Measurements from ENCODE around the gene SLC35A3.
"Not testable (repeated sequence)": the region's sequence is repeated elsewhere in the genome, so short reads cannot be mapped to it uniquely, and the experiment has no call there.

Gene SLC35A3

DNA sequence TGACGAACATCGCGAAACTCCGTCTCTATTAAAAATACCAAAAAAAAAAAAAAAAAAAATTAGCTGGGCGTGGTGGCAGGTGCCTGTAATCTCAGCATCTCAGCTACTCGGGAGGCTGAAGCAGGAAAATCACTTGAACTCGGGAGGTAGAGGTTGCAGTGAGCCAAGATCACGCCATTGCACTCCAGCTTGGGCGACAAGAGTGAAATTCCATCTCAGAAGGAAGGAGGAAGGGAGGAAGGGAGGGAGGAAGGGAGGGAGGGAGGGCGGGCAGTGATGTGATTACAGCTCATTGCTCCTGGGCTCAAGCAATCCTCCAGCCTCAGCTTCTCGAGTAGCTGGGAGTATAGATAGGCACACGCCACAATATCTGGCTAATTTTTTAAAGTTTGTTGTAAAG is 7.5 kb downstream of the SLC35A3 start:
- not testable (repeated sequence) for DNase-seq

DNA sequence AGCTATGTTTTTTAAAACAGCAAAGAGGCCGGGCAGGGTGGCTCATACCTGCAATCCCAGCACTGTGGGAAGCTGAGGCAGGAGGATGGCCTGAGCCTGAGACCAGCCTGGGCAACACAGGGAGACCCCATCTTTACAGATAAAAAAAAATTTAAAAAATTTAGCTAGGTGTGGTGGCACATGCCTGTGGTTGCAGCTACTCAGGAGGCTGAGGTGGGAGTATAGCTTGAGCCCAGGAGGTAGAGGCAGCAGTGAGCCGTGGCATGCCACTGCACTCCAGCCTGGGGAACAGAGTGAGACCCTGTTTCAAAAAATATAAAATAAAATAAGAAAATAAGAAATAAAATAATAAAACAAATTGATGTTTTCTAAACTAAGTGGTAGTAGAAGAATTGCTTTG is 8.4 kb downstream of the SLC35A3 start:
- no peak for DNase-seq

DNA sequence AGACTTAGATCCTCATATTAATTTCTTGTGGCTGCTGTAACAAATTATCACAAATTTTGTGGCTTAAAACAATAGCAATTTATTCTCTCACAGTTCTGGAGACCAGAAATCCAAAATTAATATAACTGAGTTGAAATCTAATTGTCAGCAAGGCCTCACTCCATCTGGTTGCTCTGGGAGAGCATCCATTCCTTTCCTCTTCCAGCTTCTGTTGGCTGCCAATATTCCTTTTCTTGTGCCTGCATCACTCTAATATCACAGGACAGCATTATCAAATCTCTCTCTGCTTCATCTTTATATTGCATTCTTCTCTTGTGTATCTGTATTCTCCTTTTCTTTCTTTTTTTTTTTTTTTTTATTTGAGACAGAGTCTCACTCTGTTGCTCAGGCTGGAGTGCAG is 9.3 kb downstream of the SLC35A3 start:
- no peak for DNase-seq

DNA sequence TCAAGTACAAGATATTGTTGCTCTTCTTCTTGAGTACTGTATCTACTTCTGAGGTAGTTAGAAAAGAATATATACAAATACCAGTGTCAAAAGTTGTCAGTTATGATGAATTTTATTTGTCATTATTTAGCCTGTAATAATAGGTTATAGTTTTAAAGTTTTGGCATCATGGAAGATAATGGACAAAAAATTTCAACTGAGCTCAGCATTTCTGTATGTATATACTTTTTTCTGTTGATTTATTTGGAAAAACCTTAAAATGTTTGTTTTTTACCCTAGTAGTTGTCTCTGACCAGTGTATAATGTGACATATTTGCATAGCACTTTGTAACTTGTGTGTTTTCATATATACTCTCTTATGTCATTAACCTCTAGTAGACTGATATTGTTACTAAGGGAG is 11.1 kb downstream of the SLC35A3 start:
- DNase-seq, result no peak

DNA sequence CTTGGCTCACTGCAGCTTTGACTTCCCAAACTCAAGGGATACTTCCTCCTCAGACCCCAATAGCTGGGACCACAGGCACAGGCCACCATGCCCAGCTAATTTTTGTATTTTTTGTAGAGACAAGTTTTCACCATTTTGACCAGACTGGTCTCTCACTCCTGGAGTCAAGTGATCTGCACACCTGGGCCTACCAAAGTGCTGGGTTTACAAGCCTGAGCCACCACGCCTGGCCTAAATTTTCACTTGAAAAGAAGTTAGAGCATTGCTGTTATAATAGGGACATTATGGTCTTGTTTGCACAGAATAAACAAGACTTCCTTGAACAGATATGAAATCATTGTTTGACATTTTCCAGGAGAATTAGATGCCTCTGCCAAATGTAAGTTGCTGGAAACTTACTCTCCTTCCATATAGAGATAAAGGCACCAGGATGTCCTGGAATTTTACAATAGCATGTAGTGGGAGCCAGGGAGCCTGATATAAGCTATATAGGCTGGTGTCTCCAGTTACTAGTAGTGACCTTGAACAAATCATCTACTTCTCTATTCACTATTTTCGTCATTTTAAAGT is 16.9 kb downstream of the SLC35A3 start:
- DNase-seq, result no peak

DNA sequence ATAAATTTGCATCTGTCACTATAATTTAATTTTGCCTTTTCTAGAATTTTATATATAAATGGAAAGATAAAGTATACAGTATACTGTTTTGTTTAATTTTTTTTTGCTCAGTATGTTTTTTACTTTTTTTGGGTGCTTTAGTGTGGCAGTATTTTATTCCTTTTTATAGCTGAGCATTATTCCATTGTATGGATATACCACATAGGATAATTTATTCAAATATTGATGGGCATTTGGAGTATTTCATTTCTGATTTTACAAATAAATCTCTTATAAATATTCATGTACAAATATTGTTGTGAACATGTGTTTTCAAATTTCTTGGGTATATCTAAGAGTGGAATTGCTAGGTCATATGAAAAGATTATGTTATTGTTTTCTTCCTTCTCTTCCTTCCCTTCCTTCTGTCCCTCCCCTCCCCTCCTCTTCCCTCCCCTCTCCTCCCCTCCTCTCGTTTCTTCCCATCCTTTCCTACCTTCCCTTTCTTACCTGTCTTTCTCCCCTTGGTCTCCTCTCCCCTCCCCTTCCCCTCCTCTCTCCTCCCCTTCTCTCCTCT is 18.5 kb downstream of the SLC35A3 start:
- DNase-seq, result no peak

DNA sequence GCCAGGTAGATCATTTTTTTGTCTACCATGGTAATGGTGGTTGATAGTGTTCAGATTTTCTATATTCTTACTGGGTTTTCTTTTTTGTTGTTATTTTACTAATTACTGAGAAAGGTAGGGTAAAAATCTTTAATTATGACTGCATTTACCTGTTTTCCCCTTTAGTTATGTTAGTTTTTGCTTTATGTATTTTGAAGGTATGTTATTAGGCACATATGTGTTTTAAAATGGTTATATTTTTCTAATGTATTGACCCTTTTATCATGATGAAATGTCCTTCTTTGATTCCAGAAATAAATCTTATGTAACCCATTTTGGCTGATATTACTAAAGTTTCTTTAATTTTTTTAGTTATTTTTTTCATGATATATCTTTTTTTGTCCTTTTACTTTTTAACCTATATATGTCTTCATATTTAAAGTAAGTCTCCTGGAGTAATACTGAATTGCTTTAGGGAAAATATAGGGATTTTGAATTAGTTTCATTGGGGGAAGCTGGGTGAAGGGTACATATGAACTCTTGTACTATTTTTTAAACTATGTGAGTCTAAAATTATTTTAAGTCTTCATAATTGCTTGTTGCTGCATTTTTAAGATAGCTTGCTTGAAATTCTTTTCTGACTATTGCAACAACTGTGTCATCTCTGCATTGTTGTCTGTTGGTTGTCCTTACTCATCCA is 22.4 kb downstream of the SLC35A3 start:
- no peak for DNase-seq

DNA sequence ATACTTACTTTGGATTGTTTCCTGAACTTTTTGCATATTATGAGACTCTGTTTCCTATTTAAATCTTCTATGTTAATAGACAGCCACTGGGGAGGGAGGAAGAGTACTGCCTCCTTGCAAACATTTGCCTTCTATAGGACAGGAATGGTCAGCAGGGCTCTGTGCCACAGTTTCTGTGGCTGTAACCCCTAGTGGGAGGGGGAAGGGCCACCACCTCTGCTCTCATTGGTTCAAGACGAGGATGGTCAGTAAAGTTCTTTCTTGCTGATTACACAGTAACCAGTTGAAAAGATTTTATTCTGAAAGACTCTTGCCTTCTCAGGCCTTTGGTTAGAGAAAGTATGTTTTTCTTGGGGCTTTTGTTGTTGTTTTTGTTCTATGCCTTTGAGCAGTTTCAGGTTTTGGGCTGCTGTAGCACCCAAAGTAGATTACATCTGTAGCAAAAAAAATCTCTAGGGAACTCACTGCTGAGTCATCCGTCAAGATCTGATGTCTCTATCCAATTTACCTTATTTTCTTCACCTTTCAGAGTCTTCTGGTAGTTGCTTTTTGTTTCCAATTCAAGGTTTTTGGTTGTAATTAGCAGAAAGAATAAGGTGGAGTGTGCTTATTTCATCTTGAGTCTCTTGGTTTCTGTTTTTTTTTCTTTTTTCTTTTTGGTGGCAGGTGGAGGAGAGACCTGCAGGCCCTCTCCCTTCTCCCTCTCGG is 23.1 kb downstream of the SLC35A3 start:
- DNase-seq, result no peak

DNA sequence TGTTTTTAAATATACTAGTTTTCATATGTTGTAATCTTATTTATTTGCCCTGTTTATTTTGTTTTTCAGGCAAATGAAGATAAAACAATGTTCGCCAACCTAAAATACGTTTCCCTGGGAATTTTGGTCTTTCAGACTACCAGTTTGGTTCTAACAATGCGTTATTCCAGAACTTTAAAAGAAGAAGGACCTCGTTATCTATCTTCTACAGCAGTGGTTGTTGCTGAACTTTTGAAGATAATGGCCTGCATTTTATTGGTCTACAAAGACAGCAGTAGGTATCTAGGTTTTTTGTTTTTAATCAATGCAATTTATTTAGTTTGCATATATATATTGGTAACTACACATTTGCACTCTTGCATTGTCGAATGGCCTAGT is 23.7 kb downstream of the SLC35A3 start:
- DNase-seq, result no peak

DNA sequence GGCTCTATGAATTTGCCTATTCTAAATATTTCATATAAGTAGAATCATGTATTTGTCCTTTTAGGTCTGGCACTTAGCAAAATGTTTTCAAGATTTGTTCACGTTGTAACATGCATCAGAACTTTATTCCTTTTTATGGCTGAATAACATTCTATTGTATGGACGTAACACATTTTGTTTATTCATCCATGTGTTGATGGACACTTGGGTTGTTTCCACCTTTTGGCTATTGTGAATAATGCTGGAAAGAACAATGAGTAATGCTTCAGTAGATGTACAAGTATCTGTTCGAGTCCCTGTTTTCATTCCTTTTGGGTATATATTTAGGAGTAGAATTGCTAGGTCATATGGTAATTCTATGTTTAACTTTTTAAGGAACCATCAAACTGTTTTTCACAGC is 24.7 kb downstream of the SLC35A3 start:
- DNase-seq, result no peak

DNA sequence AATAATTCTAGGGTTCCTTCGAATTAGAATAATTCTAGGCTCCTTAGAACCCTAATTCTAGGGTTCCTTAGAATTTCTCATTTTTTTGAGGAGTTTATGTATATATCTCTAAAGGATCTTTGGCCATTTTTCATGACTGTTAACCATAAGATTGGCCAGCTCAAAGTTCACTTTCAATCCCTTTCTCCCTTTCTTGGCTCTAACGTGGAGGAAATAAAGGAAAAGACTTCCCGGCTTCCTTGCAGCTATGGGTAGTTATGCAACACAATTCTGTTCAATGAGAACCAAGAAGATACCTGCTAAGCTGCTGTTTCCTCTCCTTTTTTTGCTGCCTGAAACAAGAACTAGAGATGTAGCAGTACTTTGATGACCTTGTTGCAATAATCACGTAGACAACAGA is 27.2 kb downstream of the SLC35A3 start:
- DNase-seq, result no peak

DNA sequence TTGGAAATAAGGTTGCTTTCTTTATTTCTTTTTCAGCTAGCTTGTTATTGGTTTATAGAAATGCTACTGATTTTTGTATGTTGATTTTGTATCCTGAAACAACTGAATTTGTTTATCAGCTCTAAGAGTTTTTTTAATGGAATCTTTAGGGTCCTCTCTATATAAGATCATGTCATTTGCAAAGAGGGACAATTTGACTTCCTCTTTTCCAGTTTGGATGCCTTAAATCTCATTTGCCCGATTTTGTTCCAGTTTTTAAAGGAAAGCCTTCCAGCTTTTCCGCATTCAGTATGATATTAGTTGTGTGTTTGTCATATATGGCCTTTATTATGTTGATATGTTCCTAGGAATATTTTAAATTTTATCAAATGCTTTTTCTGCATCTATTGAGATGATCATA is 31.7 kb downstream of the SLC35A3 start:
- DNase-seq, result no peak

DNA sequence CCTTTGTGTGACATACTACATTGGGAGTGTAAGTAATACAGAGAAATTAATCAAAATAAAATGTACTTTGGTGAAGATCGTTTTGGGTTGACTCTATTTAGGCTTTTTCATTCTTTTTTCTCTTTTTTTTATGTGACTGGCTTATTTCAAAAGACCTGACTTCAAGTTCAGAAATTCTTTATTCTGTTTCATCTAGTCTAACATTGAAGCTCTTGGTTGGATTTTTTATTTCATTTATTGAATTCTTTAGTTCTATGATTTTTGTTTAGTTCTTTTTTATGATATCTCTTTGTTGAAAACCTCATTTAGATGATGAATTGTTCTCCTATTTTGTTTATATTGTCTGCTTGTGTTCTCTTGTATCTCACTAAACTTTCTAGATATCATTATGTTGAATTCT is 35.6 kb downstream of the SLC35A3 start:
- no peak for DNase-seq

DNA sequence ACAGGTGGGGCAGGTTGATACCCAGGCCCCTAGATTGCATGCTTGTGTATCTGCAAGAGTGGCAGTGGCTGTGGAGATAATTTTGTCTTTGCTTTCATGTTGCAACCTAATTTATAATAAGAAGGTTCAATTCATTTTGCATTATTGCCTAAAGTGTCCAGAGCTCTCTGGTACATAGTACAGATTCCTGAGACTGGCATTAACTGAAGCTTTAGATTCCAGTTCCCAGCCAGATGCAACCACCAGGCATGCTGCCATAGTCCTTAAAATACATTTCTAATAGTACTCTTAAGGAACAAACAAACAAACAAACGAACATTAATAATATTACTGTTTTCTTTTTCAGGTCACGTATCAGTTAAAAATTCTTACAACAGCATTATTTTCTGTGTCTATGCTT is 36.9 kb downstream of the SLC35A3 start:
- no peak for DNase-seq

DNA sequence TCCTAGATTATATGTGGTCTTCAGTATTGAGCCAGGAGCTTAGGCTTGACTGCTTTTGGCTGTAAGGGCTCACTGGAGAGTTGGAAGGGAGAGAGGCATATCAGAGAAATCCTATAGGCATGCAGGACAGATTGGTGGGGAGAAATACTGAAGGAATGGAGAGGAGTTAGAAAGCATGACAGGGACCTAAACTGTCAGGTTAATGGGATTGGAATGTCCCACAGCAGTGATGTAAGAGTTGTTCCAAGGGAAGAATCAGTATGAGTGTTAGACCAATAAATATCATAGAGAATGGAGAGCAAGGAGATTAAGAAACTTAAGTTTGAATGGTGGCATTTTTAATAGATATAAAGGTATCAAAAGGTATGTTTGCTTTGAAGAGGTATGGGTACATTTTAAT is 39.7 kb downstream of the SLC35A3 start:
- DNase-seq, result no peak

DNA sequence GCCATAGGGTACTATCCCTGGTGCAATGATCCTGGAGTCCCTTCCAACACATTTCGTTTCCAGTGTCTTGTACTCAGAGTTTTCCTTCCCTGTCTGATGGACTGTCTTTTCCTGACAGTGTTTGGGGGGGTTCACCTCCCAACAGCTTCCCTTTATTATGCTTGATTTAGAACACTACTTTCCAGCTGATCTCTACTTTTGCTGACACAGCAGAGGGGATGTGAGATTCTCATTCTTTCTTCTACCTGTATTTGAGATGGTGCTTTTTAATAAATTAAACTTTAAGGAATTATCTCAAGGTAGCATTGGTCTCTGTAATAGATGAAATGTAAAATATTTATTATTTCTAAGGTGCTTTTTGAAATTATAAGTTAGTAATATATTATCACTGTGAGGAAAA is 41.0 kb downstream of the SLC35A3 start:
- no peak for DNase-seq

DNA sequence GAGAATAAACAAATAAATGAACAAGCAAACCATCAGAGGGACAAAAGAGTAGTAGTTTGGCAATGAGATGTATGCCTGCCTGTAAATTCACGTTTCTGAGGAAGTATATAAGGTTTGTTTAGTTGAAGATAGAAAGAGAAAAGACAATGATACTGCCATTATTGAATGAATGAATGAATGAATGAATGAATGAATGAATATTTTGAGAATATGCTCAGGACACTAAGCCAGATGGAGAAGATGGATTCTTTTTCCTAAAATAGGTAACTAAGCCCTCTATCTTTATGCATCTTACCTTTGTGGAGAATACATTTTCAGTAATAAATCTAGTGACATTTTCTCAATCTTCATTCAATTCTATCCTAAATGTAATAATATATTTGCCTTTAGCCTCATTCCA is 49.4 kb downstream of the SLC35A3 start:
- DNase-seq, result no peak

DNA sequence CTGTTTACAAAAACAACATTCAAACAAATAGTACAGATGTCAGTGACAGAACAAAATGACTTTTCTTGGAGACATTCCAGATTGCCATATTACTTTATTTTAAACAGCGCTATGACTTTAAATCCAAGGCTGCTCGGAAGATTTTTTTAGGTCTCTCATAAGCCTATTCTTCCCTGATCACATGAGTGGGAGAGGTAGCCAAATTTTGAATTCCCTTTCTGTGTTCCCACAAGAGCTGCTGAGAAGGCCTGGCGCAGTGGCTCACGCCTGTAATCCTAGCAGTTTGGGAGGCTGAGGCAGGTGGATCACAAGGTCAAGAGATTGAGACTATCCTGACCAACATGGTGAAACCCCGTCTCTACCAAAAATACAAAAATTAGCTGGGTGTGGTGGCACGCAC is 53.7 kb downstream of the SLC35A3 start:
- no peak for DNase-seq

DNA sequence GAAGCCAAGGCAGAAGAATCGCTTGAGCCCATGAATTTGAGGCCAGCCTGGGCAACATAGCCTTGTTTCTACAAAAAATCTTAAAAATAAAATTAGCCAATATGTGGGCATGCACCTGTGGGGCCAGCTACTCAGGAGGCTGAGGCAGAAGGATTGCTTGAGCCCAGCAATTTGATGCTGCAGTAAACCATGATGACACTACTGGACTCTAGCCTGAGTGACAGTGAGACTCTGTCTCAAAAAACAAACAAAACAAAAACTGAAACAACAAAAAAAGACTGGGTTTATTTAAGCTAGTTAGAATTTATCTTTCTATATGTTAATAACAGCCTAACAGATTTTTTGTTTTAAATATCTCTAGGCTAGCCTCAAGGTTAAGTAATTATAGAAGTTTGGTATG is 57.4 kb downstream of the SLC35A3 start:
- DNase-seq, result no peak

DNA sequence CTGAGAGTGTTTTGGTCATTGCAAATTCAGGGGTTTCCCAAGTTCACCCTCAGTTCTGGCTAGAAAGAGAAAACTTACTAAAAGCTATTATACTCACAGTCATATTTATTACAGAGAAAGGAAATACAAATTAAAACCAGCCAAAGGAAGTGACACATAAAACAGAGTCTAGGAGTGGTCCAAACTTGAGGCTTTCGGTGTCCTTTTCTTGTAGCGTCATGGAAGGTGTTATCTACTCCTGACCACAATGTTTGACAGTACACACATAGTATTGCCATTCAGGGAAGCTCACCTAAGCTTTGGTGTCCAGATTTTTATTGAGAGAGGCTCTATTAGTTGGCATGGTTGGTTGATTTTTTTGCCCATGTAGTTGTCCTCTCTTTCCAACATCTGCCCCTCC is 59.0 kb downstream of the SLC35A3 start:
- DNase-seq, result no peak

DNA sequence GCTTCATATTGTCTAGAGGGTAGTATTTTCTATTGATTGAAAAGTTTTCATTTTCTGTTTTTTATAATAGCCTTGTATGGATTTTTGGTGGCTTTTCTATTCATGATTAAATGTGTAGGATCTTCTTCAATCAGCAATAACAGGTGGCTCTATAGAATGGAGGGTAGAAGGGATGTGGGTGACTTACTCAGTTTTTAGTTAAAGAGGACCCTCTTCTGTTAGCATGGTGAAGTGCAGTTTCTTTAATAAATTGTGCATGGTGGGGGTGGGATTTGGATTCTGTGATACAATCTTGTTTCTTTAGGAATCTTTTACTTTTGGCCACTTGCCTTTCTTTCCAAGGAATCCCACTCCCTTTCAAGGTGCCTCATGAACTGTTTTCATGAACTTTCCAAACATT is 64.7 kb downstream of the SLC35A3 start:
- DNase-seq, result peak; percentile 40

DNA sequence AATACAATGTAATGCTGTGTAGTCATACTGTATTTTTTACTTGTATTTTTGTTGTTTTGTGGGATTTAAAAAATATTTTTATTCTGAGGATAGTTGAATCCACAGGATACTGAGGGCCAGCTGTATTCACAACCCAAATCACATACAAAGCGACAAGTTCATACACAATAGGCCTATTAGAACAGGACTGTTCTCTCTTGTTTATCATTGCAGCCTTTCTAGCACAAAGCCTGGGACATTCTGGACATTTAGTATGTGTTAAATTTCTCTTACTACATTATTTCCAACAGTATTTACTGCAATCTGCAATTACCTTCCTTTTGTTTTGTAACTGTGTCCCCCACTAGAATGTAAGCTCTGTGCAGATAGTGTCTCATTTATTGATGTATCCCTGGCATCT is 65.4 kb downstream of the SLC35A3 start:
- DNase-seq, result no peak

DNA sequence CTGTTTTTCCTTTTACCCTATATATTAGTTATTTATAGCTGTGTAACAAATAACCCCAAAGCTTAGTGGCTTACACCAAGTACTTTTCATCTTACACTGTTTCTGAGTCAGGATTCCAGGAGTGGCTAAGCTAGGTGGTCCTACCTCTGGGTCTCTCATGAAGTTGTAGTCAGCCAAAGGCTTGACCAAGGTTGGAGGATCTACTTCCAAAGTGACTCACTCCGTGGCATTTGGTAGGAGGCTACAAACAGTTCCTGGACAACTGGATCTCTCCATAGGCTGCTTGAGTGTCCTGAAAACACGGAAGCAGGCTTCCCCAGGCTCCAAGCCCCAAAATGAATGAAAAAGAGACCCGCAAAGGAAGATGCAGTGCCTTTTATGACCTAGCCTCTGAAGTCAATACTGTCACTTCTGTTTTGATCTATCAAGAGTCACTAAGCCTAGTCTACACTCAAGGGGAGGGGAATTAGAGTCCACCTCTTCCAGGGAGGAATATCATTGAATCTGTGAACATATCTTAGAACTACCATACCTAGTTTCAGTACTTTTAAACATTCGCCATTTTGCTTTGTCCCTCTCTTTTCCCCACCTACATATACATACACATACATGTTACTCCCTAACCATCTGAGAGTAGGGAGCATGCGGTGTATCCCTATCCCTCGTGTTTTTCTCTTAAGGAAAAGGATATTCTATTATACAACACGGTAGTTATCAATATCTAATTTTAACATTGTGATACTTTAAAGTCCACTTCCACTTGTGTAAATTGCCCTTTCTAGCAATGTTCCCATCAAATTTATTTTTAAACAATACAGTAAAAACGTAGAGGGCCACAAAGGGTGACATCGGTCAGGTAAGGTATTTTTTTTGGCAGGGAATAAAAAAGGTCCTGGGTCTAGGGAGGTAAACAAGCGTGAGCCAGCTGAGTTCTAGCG is 67.2 kb downstream of the SLC35A3 start:
- peak; percentile 10 for DNase-seq

DNA sequence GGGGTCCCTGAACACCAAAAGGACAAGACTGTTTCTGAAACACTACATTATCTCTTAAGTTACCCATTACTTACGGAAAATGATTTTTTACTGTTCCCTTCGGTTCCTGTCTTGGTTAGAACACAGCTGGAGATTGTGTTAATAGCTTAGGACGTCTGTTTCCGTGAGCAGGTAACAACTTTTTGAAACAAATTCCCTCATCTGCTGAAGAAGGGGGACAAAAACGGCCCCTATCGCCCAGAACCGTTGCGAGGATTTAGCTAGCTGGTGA is 67.8 kb downstream of the SLC35A3 start:
- no peak for DNase-seq
